Psoas muscle (tissue), 8 donors: Measurements from ENCODE around the gene GLT6D1. TPM values are rescaled to one million over a fixed set of nuclear protein-coding genes. Genes with fewer than 3 reads are reported as not detected.

Source experiments
- ATAC-seq, 4 donors: fragments of 200-7000 bp; cut with Tn5 transposase; one replicate each; pipeline ENCODE4 v1.9.1; 2020; ENCODE audit warnings: moderate library complexity in 3 of 4, mild to moderate bottlenecking in 2 of 4
- DNase-seq, 2 donors: peaks; one replicate each; pipeline ENCODE4 v3.0.0-alpha.2; 2020
- H3K27ac ChIP-seq: fragments of 200-600 bp; one replicate; pipeline ENCODE4 v1.8.0; 2022
- H3K27me3 ChIP-seq, 3 donors: fragments of 200-600 bp in 1 of 3; one replicate each; pipeline versions ENCODE4 v1.6.1 to v1.8.0; 2013 to 2022; ENCODE audit warnings: low read length in 2 of 3, mild to moderate bottlenecking in 2 of 3, moderate library complexity in 1 of 3; ENCODE audit not compliant: insufficient read depth in 3 of 3
- H3K36me3 ChIP-seq, 2 donors: fragments of 200-600 bp in 1 of 2; one replicate each; pipeline versions ENCODE4 v1.6.1 to v1.8.0; 2013 to 2022; ENCODE audit warnings: low read depth in 1 of 2, mild to moderate bottlenecking in 1 of 2, moderate library complexity in 1 of 2; ENCODE audit not compliant: insufficient read depth in 1 of 2
- H3K4me1 ChIP-seq: fragments of 200-600 bp; one replicate; pipeline ENCODE4 v1.8.0; 2022
- H3K4me3 ChIP-seq: fragments of 200-600 bp; one replicate; pipeline ENCODE4 v1.8.0; 2022; ENCODE audit warnings: mild to moderate bottlenecking
- H3K9me3 ChIP-seq: fragments of 200-600 bp; one replicate; pipeline ENCODE4 v1.8.0; 2022
- CTCF ChIP-seq: fragments of 200-600 bp; IDR thresholded peaks from one replicate; pipeline ENCODE4 v1.8.0; 2022; ENCODE audit warnings: antibody characterized with exemption
- WGBS, 3 donors: extraction: QIAGEN DNeasy Blood & Tissue Kit; methylation state at CpG; one replicate each; pipeline versions ENCODE4 v1.1.6 to v1.1.7; 2013; 5-methylcytosine and 5-hydroxymethylcytosine counted together
- intact Hi-C, 2 donors: fragments of 100-400 bp; cut with DNase I; formaldehyde crosslinking; loops; one replicate each; pipeline versions ENCODE4 v1.11.0 to v1.14.2; 2022
- polyA plus RNA-seq, 3 donors: library from polyadenylated mRNA; stranded (reverse); fragments of 200-250 nt; gene quantifications; one replicate each; pipeline ENCODE4 v1.2.3, GENCODE V29; 2013
- total RNA-seq, 4 donors: library from RNA; stranded (reverse); fragmentation: NEBNext Ultra II Directional in 2 of 4; extraction: Animal tissue kit (Norgen Biotek cat#: 25700) in 2 of 4; gene quantifications; one replicate each; pipeline versions ENCODE4 v1.2.1 to v1.2.4, GENCODE V29; 2021 to 2023
- donor health status: healthy with polysubstance abuse.
- donor health status: DM: no; HTN: no; CAD: no; lungs with moderate emphysema.
- donor health status: Bipolar disorder and iron deficiency.
- donor health status: healthy.
- donor health status: DM: yes; HTN: yes; CAD: no.
- donor health status: DM: no; HTN: no; CAD: no.
- donor health status: DM: no; HTN: no; CAD: no.
- donor health status: DM: yes; HTN: yes; CAD: no.

The GLT6D1 gene
- total and polyA plus RNA-seq, 7 donors = not detected

GRCh38 chr9:135617991-135618411, 21.3 kb downstream of the GLT6D1 start:
- no peaks in the 10 kb centered on the region for H3K36me3 ChIP-seq
- no peak overlapping the region for H3K27ac ChIP-seq
- no peak overlapping the region for H3K4me3 ChIP-seq
- H3K9me3 ChIP-seq = no peaks in the 10 kb centered on the region
- DNase-seq = no peak
- intact Hi-C loops = no loop called here
- WGBS, 3 donors = 68 to 81% (median 73%) methylated on average over 13 of the region's 13 CpGs
- H3K4me1 ChIP-seq = no peaks in the 10 kb centered on the region
- ATAC-seq = no peak
- no peak for TF ChIP-seq CTCF
- H3K27me3 ChIP-seq = peaks cover 0 to 42% (median 6%) of the 10 kb centered on the region in 3 donors

- no peak for ATAC-seq
- Histone ChIP-seq H3K4me1 (no peaks in the 10 kb centered on the region), H3K4me3 (no peak overlapping the region), H3K27me3 (peaks cover 0 to 46% (median 6%) of the 10 kb centered on the region in 3 donors), H3K9me3 (no peaks in the 10 kb centered on the region), H3K36me3 (no peaks in the 10 kb centered on the region), H3K27ac (no peak overlapping the region)
- intact Hi-C loops = no loop called here
- TF ChIP-seq CTCF = no peak
- DNase-seq = no peak
- WGBS, 3 donors = 75 to 77% (median 77%) methylated on average over 9 to 13 of the region's 13 CpGs
These were observed 21.8 kb downstream of the GLT6D1 start for GRCh38 chr9:135617538-135617900.

- Histone ChIP-seq H3K4me1 (no peaks in the 10 kb centered on the region), H3K9me3 (no peaks in the 10 kb centered on the region), H3K27ac (no peak overlapping the region), H3K36me3 (no peaks in the 10 kb centered on the region), H3K27me3 (peaks cover 0 to 50% (median 6%) of the 10 kb centered on the region in 3 donors), H3K4me3 (no peak overlapping the region)
- WGBS, 3 donors = 73 to 80% (median 78%) methylated on average over 34 of the region's 34 CpGs
- ATAC-seq (no peak), DNase-seq (no peak)
- no peak for TF ChIP-seq CTCF
- intact Hi-C loops = no loop called here
These were observed 22.5 kb downstream of the GLT6D1 start for GRCh38 chr9:135616619-135617537.

GRCh38 chr9:135615666-135616618, 23.4 kb downstream of the GLT6D1 start:
- DNase-seq (no peak), ATAC-seq (no peak)
- H3K4me1 ChIP-seq = no peaks in the 10 kb centered on the region
- no peak for TF ChIP-seq CTCF
- H3K4me3 ChIP-seq = no peak overlapping the region
- intact Hi-C loops = no loop called here
- H3K36me3 ChIP-seq = no peaks in the 10 kb centered on the region
- no peak overlapping the region for H3K27ac ChIP-seq
- no peaks in the 10 kb centered on the region for H3K9me3 ChIP-seq
- 45 to 52% (median 50%) methylated on average over 31 of the region's 31 CpGs for WGBS, 3 donors
- H3K27me3 ChIP-seq = peaks cover 0 to 50% (median 6%) of the 10 kb centered on the region in 3 donors
